ENCODE data around the gene SLC35E2B. TPM values are rescaled to one million over a fixed set of nuclear protein-coding genes. Genes with fewer than 3 reads are reported as not detected.

SLC35E2B gene
- total and polyA plus RNA-seq, 9 donors = 24.7 to 59.2 (median 40.1) TPM

DNA sequence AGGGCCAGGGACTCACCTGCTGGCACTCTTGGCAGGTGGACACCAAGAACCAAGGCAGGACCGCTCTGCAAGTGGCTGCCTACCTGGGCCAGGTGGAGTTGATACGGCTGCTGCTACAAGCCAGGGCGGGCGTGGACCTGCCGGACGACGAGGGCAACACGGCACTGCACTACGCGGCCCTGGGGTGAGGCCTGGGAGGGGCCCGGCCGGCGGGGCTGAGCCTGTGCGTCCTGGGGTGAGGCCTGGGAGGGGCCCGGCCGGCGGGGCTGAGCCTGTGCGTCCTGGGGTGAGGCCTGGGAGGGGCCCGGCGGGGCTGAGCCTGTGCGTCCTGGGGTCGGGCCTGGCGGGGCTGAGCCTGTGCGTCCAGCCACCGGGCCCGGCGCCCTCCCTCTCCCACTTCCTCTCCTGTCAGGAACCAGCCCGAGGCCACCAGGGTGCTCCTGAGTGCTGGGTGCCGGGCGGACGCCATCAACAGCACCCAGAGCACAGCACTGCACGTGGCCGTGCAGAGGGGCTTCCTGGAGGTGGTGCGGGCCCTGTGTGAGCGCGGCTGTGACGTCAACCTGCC lies 65.2 kb downstream of the SLC35E2B start:
- Histone ChIP-seq H3K4me1 (ENCODE audit: insufficient read depth) (peaks cover 8% of the 10 kb centered on the region), H3K36me3 (no peaks in the 10 kb centered on the region), H3K9me3 (no peaks in the 10 kb centered on the region), H3K27ac (no peak overlapping the region), H3K4me3 (no peak overlapping the region), H3K27me3 (no peaks in the 10 kb centered on the region)
- TF ChIP-seq EP300 (IDR thresholded peaks at IDR 0.05) = no peak
- TF ChIP-seq, protein P1, sequence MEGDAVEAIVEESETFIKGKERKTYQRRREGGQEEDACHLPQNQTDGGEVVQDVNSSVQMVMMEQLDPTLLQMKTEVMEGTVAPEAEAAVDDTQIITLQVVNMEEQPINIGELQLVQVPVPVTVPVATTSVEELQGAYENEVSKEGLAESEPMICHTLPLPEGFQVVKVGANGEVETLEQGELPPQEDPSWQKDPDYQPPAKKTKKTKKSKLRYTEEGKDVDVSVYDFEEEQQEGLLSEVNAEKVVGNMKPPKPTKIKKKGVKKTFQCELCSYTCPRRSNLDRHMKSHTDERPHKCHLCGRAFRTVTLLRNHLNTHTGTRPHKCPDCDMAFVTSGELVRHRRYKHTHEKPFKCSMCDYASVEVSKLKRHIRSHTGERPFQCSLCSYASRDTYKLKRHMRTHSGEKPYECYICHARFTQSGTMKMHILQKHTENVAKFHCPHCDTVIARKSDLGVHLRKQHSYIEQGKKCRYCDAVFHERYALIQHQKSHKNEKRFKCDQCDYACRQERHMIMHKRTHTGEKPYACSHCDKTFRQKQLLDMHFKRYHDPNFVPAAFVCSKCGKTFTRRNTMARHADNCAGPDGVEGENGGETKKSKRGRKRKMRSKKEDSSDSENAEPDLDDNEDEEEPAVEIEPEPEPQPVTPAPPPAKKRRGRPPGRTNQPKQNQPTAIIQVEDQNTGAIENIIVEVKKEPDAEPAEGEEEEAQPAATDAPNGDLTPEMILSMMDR (IDR thresholded peaks at IDR 0.05) = no peak
- no peak for TF ChIP-seq POLR2A (IDR thresholded peaks at IDR 0.05)
- DNase-seq = peak in 3 of 5 donors; percentile 32 to 42 (median 41)
- WGBS, 3 donors = 72 to 80% (median 78%) methylated on average over 16 to 37 of the region's 37 CpGs
- intact Hi-C loops (cut with DNase I) = no loop called here

DNA sequence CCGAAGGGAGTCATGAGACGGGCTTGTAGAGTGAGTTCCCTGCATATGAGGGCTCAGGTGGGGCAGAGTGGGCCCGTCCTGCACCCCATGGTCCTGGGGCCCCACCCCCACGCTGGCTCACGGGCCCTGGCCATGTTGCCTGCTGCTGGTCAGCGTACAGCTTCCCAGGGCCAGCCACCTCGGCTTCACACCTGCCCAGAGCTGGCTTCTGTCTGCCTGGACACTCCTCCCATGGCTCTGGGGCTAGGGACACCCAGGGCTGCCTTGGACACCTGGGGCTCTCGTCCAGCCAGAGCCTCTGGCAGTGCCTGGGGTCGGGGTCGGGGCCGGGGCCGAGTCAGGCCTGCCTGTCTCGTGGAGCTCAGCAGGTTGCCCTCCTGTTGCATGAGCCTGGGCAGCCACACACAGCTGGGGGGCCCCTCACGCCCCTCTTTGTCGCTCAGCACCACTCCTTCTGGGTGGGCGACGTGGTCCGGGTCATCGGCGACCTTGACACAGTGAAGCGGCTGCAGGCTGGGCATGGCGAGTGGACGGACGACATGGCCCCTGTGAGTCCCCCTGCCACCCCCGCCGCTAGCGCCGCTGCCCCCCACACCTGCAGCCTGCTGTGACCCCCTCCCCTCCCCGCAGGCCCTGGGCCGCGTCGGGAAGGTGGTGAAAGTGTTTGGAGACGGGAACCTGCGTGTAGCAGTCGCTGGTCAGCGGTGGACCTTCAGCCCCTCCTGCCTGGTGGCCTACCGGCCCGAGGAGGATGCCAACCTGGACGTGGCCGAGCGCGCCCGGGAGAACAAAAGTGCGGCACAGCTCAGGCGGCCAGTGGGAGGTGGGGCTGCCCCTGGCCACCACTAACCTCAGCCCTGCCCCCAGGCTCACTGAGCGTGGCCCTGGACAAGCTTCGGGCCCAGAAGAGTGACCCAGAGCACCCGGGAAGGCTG lies 66.1 kb downstream of the SLC35E2B start:
- H3K4me1 ChIP-seq (ENCODE audit: insufficient read depth) = peaks cover 3% of the 10 kb centered on the region
- H3K27me3 ChIP-seq = no peaks in the 10 kb centered on the region
- no peak overlapping the region for H3K4me3 ChIP-seq
- TF ChIP-seq, protein P1 (IDR thresholded peaks at IDR 0.05) = no peak
- TF ChIP-seq EP300 (IDR thresholded peaks at IDR 0.05) (no peak), POLR2A (IDR thresholded peaks at IDR 0.05) (no peak)
- no peaks in the 10 kb centered on the region for H3K9me3 ChIP-seq
- WGBS, 3 donors = 87 to 94% (median 89%) methylated on average over 44 to 48 of the region's 48 CpGs
- no peaks in the 10 kb centered on the region for H3K36me3 ChIP-seq
- peak in 3 of 5 donors; percentile 27 to 43 (median 37) for DNase-seq
- intact Hi-C loops (cut with DNase I) = no loop called here
- no peak overlapping the region for H3K27ac ChIP-seq

DNA sequence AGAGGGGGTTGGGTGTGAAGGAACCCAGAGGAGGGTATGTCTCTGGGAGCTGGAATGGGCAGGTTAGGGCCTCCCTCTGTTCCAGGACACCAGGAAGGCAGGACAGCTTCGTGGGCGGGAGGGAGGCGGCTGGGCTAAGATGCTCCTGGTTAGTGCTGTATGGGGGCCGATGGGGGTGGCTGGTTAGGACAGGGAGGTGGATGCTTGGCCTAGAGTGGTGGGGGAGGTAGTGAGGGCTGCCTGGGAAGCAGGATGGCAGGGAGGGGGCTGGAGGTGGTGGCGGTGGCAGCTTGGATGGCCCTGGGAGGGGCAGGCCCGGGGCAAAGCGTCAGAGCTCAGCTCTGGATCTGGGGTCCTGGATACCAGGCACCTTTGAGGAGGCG lies 66.8 kb downstream of the SLC35E2B start:
- H3K27ac ChIP-seq = no peak overlapping the region
- intact Hi-C loops (cut with DNase I) = no loop called here
- peaks cover 2% of the 10 kb centered on the region for H3K4me1 ChIP-seq (ENCODE audit: insufficient read depth)
- no peak for DNase-seq
- H3K36me3 ChIP-seq = no peaks in the 10 kb centered on the region
- H3K27me3 ChIP-seq = no peaks in the 10 kb centered on the region
- no peak overlapping the region for H3K4me3 ChIP-seq
- H3K9me3 ChIP-seq = no peaks in the 10 kb centered on the region
- TF ChIP-seq POLR2A (IDR thresholded peaks at IDR 0.05) (no peak), EP300 (IDR thresholded peaks at IDR 0.05) (no peak)
- TF ChIP-seq, protein P1 (IDR thresholded peaks at IDR 0.05) = no peak
- 88 to 94% (median 93%) methylated on average over 8 of the region's 8 CpGs for WGBS, 3 donors

DNA sequence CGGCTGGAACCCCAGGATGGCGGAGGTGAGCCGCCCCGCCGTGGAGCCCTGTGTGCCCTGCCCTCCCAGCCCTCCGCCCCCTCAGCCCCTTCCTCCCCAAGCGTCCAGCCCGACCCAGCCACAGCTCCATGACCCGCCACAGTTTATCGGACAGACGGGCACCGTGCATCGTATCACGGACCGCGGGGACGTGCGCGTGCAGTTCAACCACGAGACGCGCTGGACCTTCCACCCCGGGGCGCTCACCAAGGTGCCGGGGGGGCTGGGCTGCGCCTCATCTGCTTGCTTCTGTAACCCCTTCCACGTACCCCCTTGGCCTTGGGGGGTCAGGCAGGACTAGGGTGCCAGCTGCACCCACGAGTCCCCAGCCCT lies 67.2 kb downstream of the SLC35E2B start:
- 81 to 87% (median 85%) methylated on average over 28 of the region's 28 CpGs for WGBS, 3 donors
- DNase-seq = peak in 1 of 5 donors; percentile 36
- no peak overlapping the region for H3K27ac ChIP-seq
- no peak for TF ChIP-seq EP300 (IDR thresholded peaks at IDR 0.05)
- TF ChIP-seq POLR2A (IDR thresholded peaks at IDR 0.05) = no peak
- TF ChIP-seq, protein P1 (IDR thresholded peaks at IDR 0.05) = no peak
- intact Hi-C loops (cut with DNase I) = no loop called here
- H3K4me3 ChIP-seq = no peak overlapping the region
- H3K4me1 ChIP-seq (ENCODE audit: insufficient read depth) = no peaks in the 10 kb centered on the region
- H3K36me3 ChIP-seq = no peaks in the 10 kb centered on the region
- H3K9me3 ChIP-seq = no peaks in the 10 kb centered on the region
- no peaks in the 10 kb centered on the region for H3K27me3 ChIP-seq
